Gastroesophageal sphincter (tissue), 3 donors: ENCODE data around the gene SHANK3.

Source experiments
- CTCF ChIP-seq, 4 experiments: fragments of 200-600 bp in 2 of 4; fragments of 450-650 bp in 2 of 4; sonication (generic) in 1 of 4; IDR thresholded peaks; one replicate each; pipeline ENCODE4 v1.5.1; 2017 to 2019; ENCODE audit warnings: antibody characterized with exemption in 4 of 4, mild to moderate bottlenecking in 2 of 4, moderate library complexity in 2 of 4
- POLR2A ChIP-seq, 2 donors: fragments of 450-650 bp; IDR thresholded peaks; one replicate each; pipeline ENCODE4 v1.6.1; 2017; ENCODE audit warnings: antibody characterized with exemption in 2 of 2, mild to moderate bottlenecking in 2 of 2, moderate library complexity in 1 of 2

- TF ChIP-seq CTCF (IDR thresholded peaks at IDR 0.05) (no peak), POLR2A (IDR thresholded peaks at IDR 0.05) (no peak)
Observed at GRCh38 chr22:50683086-50683993, 10.7 kb downstream of the SHANK3 start.
